H1 (cell line): Measurements from ENCODE around the gene RPP25. TPM values are rescaled to one million over a fixed set of nuclear protein-coding genes. Genes with fewer than 3 reads are reported as not detected.
A peak's percentile ranks its signal among the peaks of the same experiment; 100 is the strongest.

Experiments
- CTCF ChIA-PET: fragments of 300-600 bp; sonication (Branson Sonifier 250); formaldehyde crosslinking; loops from one replicate; lab custom pipeline; 2021; ENCODE audit not compliant: partially characterized antibody; lab: Charles Lee
- POLR2A ChIA-PET: fragments of 300-600 bp; sonication (Branson Sonifier 250); formaldehyde crosslinking; loops from one replicate; lab custom pipeline; 2021; ENCODE audit warnings: inconsistent platforms; ENCODE audit not compliant: partially characterized antibody; lab: Charles Lee
- DNase-seq, 2 experiments: peaks; one replicate each; pipeline versions ENCODE4 v3.0.0 to v3.0.0-alpha.2; 2010 to 2022; ENCODE audit warnings: low spot score in 2 of 2, low read depth in 1 of 2, mixed read lengths in 1 of 2
- FAIRE-seq: peaks from 2 replicates; lab custom pipeline; 2011; peaks lifted over from hg19 to GRCh38; lab: Jason Lieb, UNC
- H2AFZ ChIP-seq: 2 replicates; pipeline ENCODE4 v1.8.1; 2012; ENCODE audit warnings: low read length, inconsistent platforms
- H2AK5ac ChIP-seq: 2 replicates; pipeline ENCODE4 v1.6.1; 2013; ENCODE audit warnings: low read depth, low read length
- H2BK120ac ChIP-seq: replicated peaks from 2 replicates; pipeline ENCODE3; 2013; ENCODE audit warnings: low read depth, low read length, inconsistent platforms
- H2BK12ac ChIP-seq: 2 replicates; pipeline ENCODE4 v1.6.1; 2013; ENCODE audit warnings: low read depth, low read length
- H2BK15ac ChIP-seq: 2 replicates; pipeline ENCODE4 v1.6.1; 2013; ENCODE audit warnings: low read length
- H2BK20ac ChIP-seq: 2 replicates; pipeline ENCODE4 v1.6.1; 2013; ENCODE audit warnings: low read length
- H2BK5ac ChIP-seq: 2 replicates; pipeline ENCODE4 v1.6.1; 2013; ENCODE audit warnings: low read depth, low read length
- H3K14ac ChIP-seq: 2 replicates; pipeline ENCODE4 v1.6.1; 2013; ENCODE audit warnings: inconsistent platforms; ENCODE audit not compliant: insufficient read length
- H3K18ac ChIP-seq: 2 replicates; pipeline ENCODE4 v1.6.1; 2013; ENCODE audit warnings: low read length; ENCODE audit errors: extremely low read depth
- H3K23ac ChIP-seq: 2 replicates; pipeline ENCODE4 v1.6.1; 2013; ENCODE audit warnings: inconsistent platforms; ENCODE audit not compliant: insufficient read length
- H3K23me2 ChIP-seq: 2 replicates; pipeline ENCODE4 v1.6.1; 2013; ENCODE audit warnings: low read depth, low read length
- H3K27ac ChIP-seq: 2 replicates; pipeline ENCODE4 v1.6.1; 2011; ENCODE audit warnings: low read depth, low read length, inconsistent platforms
- H3K27me3 ChIP-seq, 4 experiments: replicated peaks in 1 of 4; 1 replicate in 1 of 4; 2 replicates in 3 of 4; pipeline versions ENCODE4 v1.6.1 to v1.8.1; 2011 to 2013; ENCODE audit warnings: low read length in 3 of 4, mild to moderate bottlenecking in 3 of 4, inconsistent platforms in 2 of 4, mixed read lengths in 2 of 4, moderate library complexity in 1 of 4; ENCODE audit not compliant: control insufficient read depth in 3 of 4, insufficient read depth in 3 of 4; ENCODE audit errors: extremely low read depth in 1 of 4
- H3K36me3 ChIP-seq, 4 experiments: 2 replicates each; pipeline versions ENCODE4 v1.6.1 to v1.8.1; 2011 to 2013; ENCODE audit warnings: mild to moderate bottlenecking in 4 of 4, low read length in 3 of 4, moderate library complexity in 2 of 4, control low read depth in 1 of 4, inconsistent platforms in 1 of 4; ENCODE audit not compliant: insufficient read depth in 4 of 4, control insufficient read depth in 2 of 4
- H3K4ac ChIP-seq: replicated peaks from 2 replicates; pipeline ENCODE3; 2013; ENCODE audit warnings: low read length, low read depth, mixed read lengths, inconsistent platforms; ENCODE audit not compliant: insufficient read length
- H3K4me1 ChIP-seq, 4 experiments: replicated peaks in 1 of 4; 1 replicate in 1 of 4; 2 replicates in 3 of 4; pipeline versions ENCODE4 v1.6.1 to v1.8.1; 2011 to 2013; ENCODE audit warnings: low read length in 3 of 4, inconsistent platforms in 2 of 4, mixed read lengths in 1 of 4; ENCODE audit not compliant: insufficient read depth in 4 of 4, control insufficient read depth in 3 of 4
- H3K4me2 ChIP-seq, 2 experiments: 2 replicates each; pipeline versions ENCODE4 v1.6.1 to v1.8.1; 2011 to 2013; ENCODE audit warnings: low read depth in 2 of 2, low read length in 2 of 2, control low read depth in 1 of 2, inconsistent platforms in 1 of 2, mild to moderate bottlenecking in 1 of 2; ENCODE audit not compliant: insufficient read depth in 1 of 2
- H3K4me3 ChIP-seq, 4 experiments: fragments of 200-600, 300-600 bp in 1 of 4; sonication (generic), shearing (Covaris generic), sonication (Bioruptor Twin) in 1 of 4; 2 replicates each; pipeline versions ENCODE4 v1.5.1 to v1.8.1; 2011 to 2016; ENCODE audit warnings: low read length in 4 of 4, low read depth in 3 of 4, control low read depth in 2 of 4, inconsistent platforms in 2 of 4, mild to moderate bottlenecking in 2 of 4, mixed read lengths in 1 of 4, moderate library complexity in 1 of 4; ENCODE audit not compliant: insufficient read depth in 2 of 4; ENCODE audit errors: extremely low read depth in 1 of 4
- H3K56ac ChIP-seq: replicated peaks from 2 replicates; pipeline ENCODE3; 2013; ENCODE audit warnings: low read depth, mild to moderate bottlenecking, mixed read lengths, low read length, inconsistent platforms; ENCODE audit not compliant: insufficient read length
- H3K79me1 ChIP-seq: 2 replicates; pipeline ENCODE4 v1.6.1; 2013; ENCODE audit warnings: low read depth, low read length, control low read depth
- H3K79me2 ChIP-seq, 2 experiments: 2 replicates each; pipeline versions ENCODE4 v1.6.1 to v1.8.1; 2012 to 2013; ENCODE audit warnings: low read length in 2 of 2, mild to moderate bottlenecking in 2 of 2, inconsistent platforms in 1 of 2; ENCODE audit not compliant: insufficient read depth in 2 of 2, control insufficient read depth in 1 of 2
- H3K9ac ChIP-seq, 4 experiments: replicated peaks in 1 of 4; 1 replicate in 1 of 4; 2 replicates in 3 of 4; pipeline versions ENCODE4 v1.6.1 to v1.8.1; 2011 to 2013; ENCODE audit warnings: low read depth in 3 of 4, low read length in 3 of 4, control low read depth in 2 of 4, mild to moderate bottlenecking in 2 of 4, moderate library complexity in 2 of 4, inconsistent platforms in 1 of 4; ENCODE audit errors: extremely low read depth in 1 of 4
- H3K9me3 ChIP-seq, 2 experiments: 2 replicates each; pipeline versions ENCODE4 v1.6.1 to v1.8.1; 2012 to 2013; ENCODE audit warnings: mild to moderate bottlenecking in 2 of 2, moderate library complexity in 2 of 2, control low read depth in 1 of 2, inconsistent platforms in 1 of 2, low read depth in 1 of 2, low read length in 1 of 2, mixed read lengths in 1 of 2; ENCODE audit not compliant: insufficient read depth in 2 of 2
- H4K20me1 ChIP-seq, 2 experiments: replicated peaks in 1 of 2; 2 replicates each; pipeline versions ENCODE3 to v1.8.1; 2011 to 2013; ENCODE audit warnings: inconsistent platforms in 2 of 2, low read length in 2 of 2, mild to moderate bottlenecking in 1 of 2; ENCODE audit not compliant: insufficient read depth in 2 of 2, control insufficient read depth in 1 of 2
- H4K5ac ChIP-seq: 2 replicates; pipeline ENCODE4 v1.6.1; 2013; ENCODE audit warnings: low read length, low read depth, mixed read lengths, inconsistent platforms; ENCODE audit not compliant: insufficient read length
- H4K8ac ChIP-seq: 2 replicates; pipeline ENCODE4 v1.8.0; 2013; ENCODE audit warnings: mild to moderate bottlenecking, moderate library complexity, low read length, inconsistent platforms; ENCODE audit not compliant: insufficient read depth; ENCODE audit errors: extremely low read depth
- H4K91ac ChIP-seq: replicated peaks from 2 replicates; pipeline ENCODE3; 2013; ENCODE audit warnings: low read length, mixed read lengths, inconsistent platforms; ENCODE audit not compliant: insufficient read length
- BRCA1 ChIP-seq: IDR thresholded peaks from 2 replicates; pipeline ENCODE4 v1.6.1; 2012; ENCODE audit warnings: low read depth, low read length, improper control_type of control experiment
- EZH2 ChIP-seq: fragments of 200-600 bp; sonication (generic); IDR thresholded peaks from 2 replicates; pipeline ENCODE4 v1.7.1; 2012; ENCODE audit warnings: low read depth, mild to moderate bottlenecking, moderate library complexity, low read length, inconsistent platforms; ENCODE audit not compliant: severe bottlenecking
- FOSL1 ChIP-seq: IDR thresholded peaks from 2 replicates; pipeline ENCODE4 v1.6.1; 2011; ENCODE audit warnings: mild to moderate bottlenecking, low read depth, low read length, moderate library complexity; ENCODE audit not compliant: insufficient read depth
- MAFK ChIP-seq: IDR thresholded peaks from 2 replicates; pipeline ENCODE4 v1.6.1; 2012; ENCODE audit warnings: low read depth, mild to moderate bottlenecking, improper control_type of control experiment, low read length
- POLR2AphosphoS5 ChIP-seq: IDR thresholded peaks from 2 replicates; pipeline ENCODE4 v1.6.1; 2011; ENCODE audit warnings: low read depth, low read length
- RNF2 ChIP-seq: fragments of 200-900, 300-1000 bp; sonication (generic); IDR thresholded peaks from 2 replicates; pipeline ENCODE4 v1.7.1; 2016; ENCODE audit warnings: borderline replicate concordance, low read depth, mild to moderate bottlenecking, antibody characterized with exemption, low read length; ENCODE audit not compliant: poor library complexity, severe bottlenecking; ENCODE audit errors: missing control alignments
- SRF ChIP-seq: IDR thresholded peaks from 2 replicates; pipeline ENCODE4 v1.6.1; 2011; ENCODE audit warnings: mild to moderate bottlenecking, low read depth, low read length, moderate library complexity
- WGBS, 2 experiments: shearing (Covaris generic) in 1 of 2; methylation state at CpG; one replicate each; pipeline versions ENCODE4 v1.1.6 to v1.1.7; 2013 to 2015; ENCODE audit warnings: low lambda C conversion rate in 2 of 2, mixed read lengths in 2 of 2, inconsistent platforms in 1 of 2, low coverage in 1 of 2, missing lambda C conversion rate in 1 of 2; ENCODE audit not compliant: insufficient replicate concordance in 2 of 2, insufficient coverage in 1 of 2, insufficient read length in 1 of 2; ENCODE audit errors: extremely low coverage in 1 of 2, missing lambda C conversion rate in 1 of 2; 5-methylcytosine and 5-hydroxymethylcytosine counted together
- polyA plus RNA-seq, 7 experiments: library from polyadenylated mRNA; depleted of rRNA in 3 of 7; stranded (reverse) in 5 of 7; unstranded in 2 of 7; fragments of >200 nt in 5 of 7; fragments of 200-250 nt in 2 of 7; gene quantifications; 1 replicate in 5 of 7; 2 replicates in 1 of 7; 4 replicates in 1 of 7; pipeline versions ENCODE4 v1.2.1 to v1.2.3, GENCODE V29; 2011 to 2013; ENCODE audit warnings: missing spikeins in 2 of 7, mixed read lengths in 2 of 7
- total RNA-seq: library from RNA; stranded (reverse); fragmentation: NEBNext Ultra II Directional; extraction: Animal tissue kit (Norgen Biotek cat#: 25700); gene quantifications from 2 replicates; pipeline ENCODE4 v1.2.1, GENCODE V29; 2021
- TF ChIP-seq, protein P1 (sequence below), 3 experiments: IDR thresholded peaks; 1 replicate in 2 of 3; 2 replicates in 1 of 3; pipeline versions ENCODE4 v1.5.1 to v1.6.1; 2011; ENCODE audit warnings: low read length in 3 of 3, mild to moderate bottlenecking in 3 of 3, inconsistent platforms in 2 of 3, low read depth in 1 of 3, moderate library complexity in 1 of 3; ENCODE audit not compliant: insufficient read depth in 1 of 3; ENCODE audit errors: control extremely low read depth in 1 of 3

RPP25 gene
- total and polyA plus RNA-seq, 2 of the 8 experiments (the other 6 are each of a cell fraction or from before 2014, with no cell fraction given), result 17.4 to 19.8 TPM

DNA sequence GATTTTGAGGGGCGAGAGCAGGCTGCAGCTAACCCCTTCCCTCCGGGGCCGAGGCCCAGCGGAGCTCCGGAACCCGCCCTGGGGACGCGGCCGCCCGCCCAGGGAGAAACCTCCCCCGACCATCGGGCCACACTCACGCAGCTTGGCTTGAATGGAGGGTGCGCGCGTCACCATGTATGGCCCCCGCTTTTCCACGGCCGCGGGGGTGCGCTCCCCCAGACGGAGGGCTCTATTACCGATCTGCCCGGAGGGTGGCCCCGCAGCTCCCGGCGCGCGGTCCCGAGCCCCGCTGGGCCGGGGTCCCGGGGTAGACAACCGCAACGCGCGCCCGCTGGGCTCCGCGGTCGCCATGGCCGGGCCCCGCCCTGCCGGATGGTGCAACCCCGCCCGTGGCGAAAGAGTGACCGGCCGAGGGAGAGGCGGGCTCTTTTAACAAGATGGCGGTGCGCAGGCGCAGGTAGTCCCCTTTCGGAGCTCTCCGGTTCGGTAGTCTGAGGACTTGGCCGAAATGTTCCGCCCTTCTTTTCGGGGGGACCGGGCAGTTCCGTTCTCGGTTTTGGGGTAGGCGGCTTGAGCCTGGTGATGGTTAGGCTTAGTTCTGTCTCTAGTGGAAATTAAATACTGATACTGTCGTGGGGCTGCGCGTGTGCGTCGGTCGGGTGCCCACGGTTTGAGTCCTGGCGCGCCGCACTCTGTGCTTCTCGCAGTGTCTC is 50.0 kb downstream of the RPP25 start, which contains the start of gene FAM219B:
Gene FAM219B (minus strand): TSS at position 402 of the 713 bp plus-strand sequence. CDS start 51 bp downstream, at position 351.
- H2BK20ac ChIP-seq, result no peak within 1 kb of the TSS
- peak within 1 kb of the TSS; percentile 95 for H3K56ac ChIP-seq
- peak within 1 kb of the TSS; percentile 84 to 92 (median 84) for H3K9ac ChIP-seq
- peak within 1 kb of the TSS; percentile 71 for H3K4ac ChIP-seq
- H4K20me1 ChIP-seq, result peaks cover 2 to 7% of the 10 kb centered on the region in 2 experiments
- DNase-seq, result peak in 1 of 2 experiments; percentile 90
- POLR2A ChIA-PET, result interaction anchor here (0.8 to 11.9 kb wide), 20 partner anchors 8 to 146 kb away, joined by 3 to 116 read pairs (median 6); partner anchors contain the start of genes COX5A, MPI, RPP25 and ULK3
- no peaks in the 10 kb centered on the region for H3K27me3 ChIP-seq
- peak within 1 kb of the TSS; percentile 77 to 83 for H3K4me2 ChIP-seq
- peak within 1 kb of the TSS; percentile 79 for H2AFZ ChIP-seq
- H4K91ac ChIP-seq, result peak within 1 kb of the TSS; percentile 79
- no peaks in the 10 kb centered on the region for H3K79me1 ChIP-seq
- WGBS, 2 experiments, result 2% methylated on average over 40 of the region's 74 CpGs; no CpG with 5 or more reads in 1 of the 2 experiments
- H3K27ac ChIP-seq, result peak within 1 kb of the TSS; percentile 71
- no peaks in the 10 kb centered on the region for H3K9me3 ChIP-seq
- H3K14ac ChIP-seq, result no peak within 1 kb of the TSS
- H3K23me2 ChIP-seq, result peaks cover 6% of the 10 kb centered on the region; the same call in 1 of the 2 replicates
- peak within 1 kb of the TSS; percentile 72; the same call in 1 of the 2 replicates for H2BK5ac ChIP-seq
- H3K23ac ChIP-seq, result no peak within 1 kb of the TSS
- peaks cover 8 to 35% (median 22%) of the 10 kb centered on the region in 4 experiments; a peak in 7 of 8 replicates for H3K36me3 ChIP-seq
- H4K5ac ChIP-seq, result peak within 1 kb of the TSS; percentile 94
- no peak within 1 kb of the TSS for H2BK15ac ChIP-seq
- H3K79me2 ChIP-seq, result peaks cover 0 to 15% of the 10 kb centered on the region in 2 experiments; a peak in 2 of 4 replicates
- H2AK5ac ChIP-seq, result no peak within 1 kb of the TSS
- no peak within 1 kb of the TSS for H2BK120ac ChIP-seq
- peak within 1 kb of the TSS; percentile 93 for H3K18ac ChIP-seq
- H3K4me1 ChIP-seq, result peaks cover 2 to 4% (median 3%) of the 10 kb centered on the region in 4 experiments
- peak within 1 kb of the TSS; percentile 83; the same call in 1 of the 2 replicates for H4K8ac ChIP-seq
- CTCF ChIA-PET, result interaction anchor here (0.9 to 2.0 kb wide), 7 partner anchors 15 to 273 kb away, joined by 3 to 12 read pairs (median 3); no protein-coding TSS in a partner anchor
- H2BK12ac ChIP-seq, result no peak within 1 kb of the TSS
- H3K4me3 ChIP-seq, result peak within 1 kb of the TSS; percentile 79 to 94 (median 90)
- no peak for FAIRE-seq
- TF ChIP-seq POLR2AphosphoS5 (peak; percentile 41; the same call in 1 of the 2 replicates), RNF2 (no peak), FOSL1 (no peak), EZH2 (no peak), SRF (no peak), MAFK (no peak), BRCA1 (no peak)
- TF ChIP-seq, protein P1, sequence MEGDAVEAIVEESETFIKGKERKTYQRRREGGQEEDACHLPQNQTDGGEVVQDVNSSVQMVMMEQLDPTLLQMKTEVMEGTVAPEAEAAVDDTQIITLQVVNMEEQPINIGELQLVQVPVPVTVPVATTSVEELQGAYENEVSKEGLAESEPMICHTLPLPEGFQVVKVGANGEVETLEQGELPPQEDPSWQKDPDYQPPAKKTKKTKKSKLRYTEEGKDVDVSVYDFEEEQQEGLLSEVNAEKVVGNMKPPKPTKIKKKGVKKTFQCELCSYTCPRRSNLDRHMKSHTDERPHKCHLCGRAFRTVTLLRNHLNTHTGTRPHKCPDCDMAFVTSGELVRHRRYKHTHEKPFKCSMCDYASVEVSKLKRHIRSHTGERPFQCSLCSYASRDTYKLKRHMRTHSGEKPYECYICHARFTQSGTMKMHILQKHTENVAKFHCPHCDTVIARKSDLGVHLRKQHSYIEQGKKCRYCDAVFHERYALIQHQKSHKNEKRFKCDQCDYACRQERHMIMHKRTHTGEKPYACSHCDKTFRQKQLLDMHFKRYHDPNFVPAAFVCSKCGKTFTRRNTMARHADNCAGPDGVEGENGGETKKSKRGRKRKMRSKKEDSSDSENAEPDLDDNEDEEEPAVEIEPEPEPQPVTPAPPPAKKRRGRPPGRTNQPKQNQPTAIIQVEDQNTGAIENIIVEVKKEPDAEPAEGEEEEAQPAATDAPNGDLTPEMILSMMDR (IDR thresholded peaks at IDR 0.05; ENCODE audit: control extremely low read depth in 1 of 3, insufficient read depth in 1 of 3, low read depth in 1 of 3, low read length in 3 of 3), result no peak
